Left ventricle myocardium superior (tissue), 1 donor: Measurements from ENCODE around the gene CACNB1. TPM values are rescaled to one million over a fixed set of nuclear protein-coding genes. Genes with fewer than 3 reads are reported as not detected.
"Not testable (repeated sequence)": the region's sequence is repeated elsewhere in the genome, so short reads cannot be mapped to it uniquely, and the experiment has no call there.

Experiments
- ATAC-seq: fragments of 200-7000 bp; cut with Tn5 transposase; one replicate; pipeline ENCODE4 v1.9.1; 2020; ENCODE audit warnings: mild to moderate bottlenecking, moderate library complexity
- DNase-seq: peaks from one replicate; pipeline ENCODE4 v3.0.0-alpha.2; 2020
- intact Hi-C: fragments of 100-400 bp; cut with micrococcal nuclease; formaldehyde crosslinking; loops from one replicate; pipeline ENCODE4 v1.11.0; 2022
- total RNA-seq: library from RNA; stranded (reverse); fragmentation: NEBNext Ultra II Directional; extraction: Animal tissue kit (Norgen Biotek cat#: 25700); gene quantifications from one replicate; pipeline ENCODE4 v1.2.1, GENCODE V29; 2021
- donor health status: DM: no; HTN: yes; CAD: no; lungs with severe emphysema.

Gene CACNB1
- total RNA-seq, 1 donor from 2014 or later = 5.7 TPM

GRCh38 chr17:39141915-39142664 is 55.4 kb downstream of the CACNB1 start:
- ATAC-seq = no peak
- peak; percentile 22 for DNase-seq
- intact Hi-C loops = loop anchor here (10.0 kb wide), 1 partner anchor 47 kb away; no protein-coding TSS in a partner anchor

GRCh38 chr17:39141294-39141693 is 56.2 kb downstream of the CACNB1 start:
- intact Hi-C loops = loop anchor here (10.0 kb wide), 1 partner anchor 46 kb away; no protein-coding TSS in a partner anchor
- no peak for ATAC-seq
- DNase-seq = no peak

GRCh38 chr17:39139561-39139960 is 57.9 kb downstream of the CACNB1 start:
- peak; percentile 19 for DNase-seq

GRCh38 chr17:39139161-39139511 is 58.3 kb downstream of the CACNB1 start:
- DNase-seq (no peak), ATAC-seq (no peak)
- intact Hi-C loops = no loop called here

More at GRCh38 chr17:39139561-39139960, 57.9 kb downstream of the CACNB1 start:
- ATAC-seq = no peak
- intact Hi-C loops = no loop called here

- DNase-seq = no peak
Observed at GRCh38 chr17:39138431-39139160, 58.9 kb downstream of the CACNB1 start.

GRCh38 chr17:39134878-39135277 is 62.6 kb downstream of the CACNB1 start:
- peak; percentile 12 for DNase-seq
- ATAC-seq = no peak
- intact Hi-C loops = no loop called here

More at GRCh38 chr17:39138431-39139160, 58.9 kb downstream of the CACNB1 start:
- intact Hi-C loops = no loop called here
- peak; percentile 37 for ATAC-seq

GRCh38 chr17:39132192-39132610 is 65.3 kb downstream of the CACNB1 start:
- ATAC-seq = peak; percentile 80
- peak; percentile 47 for DNase-seq
- intact Hi-C loops = no loop called here

- DNase-seq = peak; percentile 14
- intact Hi-C loops = no loop called here
- peak; percentile 21 for ATAC-seq
Observed at GRCh38 chr17:39131616-39132015, 65.9 kb downstream of the CACNB1 start.

- DNase-seq (no peak), ATAC-seq (no peak)
- intact Hi-C loops = no loop called here
Observed at GRCh38 chr17:39130205-39130604, 67.3 kb downstream of the CACNB1 start.

GRCh38 chr17:39129544-39129943 is 67.9 kb downstream of the CACNB1 start:
- DNase-seq, ATAC-seq, intact Hi-C loops: not testable (repeated sequence)

- intact Hi-C loops = no loop called here
- ATAC-seq = no peak
- DNase-seq = peak; percentile 17
Observed at GRCh38 chr17:39126436-39126835, 71.0 kb downstream of the CACNB1 start.

GRCh38 chr17:39125143-39125875 is 72.2 kb downstream of the CACNB1 start:
- intact Hi-C loops = no loop called here
- DNase-seq (no peak), ATAC-seq (no peak)

GRCh38 chr17:39123627-39124026 is 73.8 kb downstream of the CACNB1 start:
- intact Hi-C loops = no loop called here
- DNase-seq (peak; percentile 35), ATAC-seq (peak; percentile 75)

Other genes starting within 250 kb of the CACNB1 start
- gene FBXO47, start 230.3 kb downstream of the CACNB1 start, total RNA-seq = not detected
- gene PLXDC1, start 46.0 kb downstream of the CACNB1 start, total RNA-seq = 15.8 TPM
- gene ARL5C, start 31.5 kb downstream of the CACNB1 start, total RNA-seq = not detected
- gene RPL19, start 2.6 kb upstream of the CACNB1 start, total RNA-seq = 992 TPM
- gene STAC2, start 28.3 kb upstream of the CACNB1 start, total RNA-seq = 0.62 TPM
- gene FBXL20, start 204.0 kb upstream of the CACNB1 start, total RNA-seq = 13.4 TPM